GM12874 (cell line): ENCODE measurements around the gene MARCHF3.
A peak's percentile ranks its signal among the peaks of the same experiment; 100 is the strongest.

Source experiments
- CTCF ChIP-seq: IDR thresholded peaks from 2 replicates; pipeline ENCODE4 v1.5.1; 2011; ENCODE audit warnings: low read depth, mild to moderate bottlenecking, control low read depth, low read length, moderate library complexity; ENCODE audit not compliant: insufficient read depth

MARCHF3 gene

GRCh38 chr5:127030259-127031146, at the start of gene MARCHF3:
Gene MARCHF3 (minus strand): TSS chr5:127030558. CDS start chr5:126918171, 112,387 bp downstream.
- peak; percentile 21; the same call in 1 of the 2 replicates for TF ChIP-seq CTCF

GRCh38 chr5:127079994-127080491, 49.7 kb upstream of the MARCHF3 start:
- no peak for TF ChIP-seq CTCF

- TF ChIP-seq CTCF, result no peak
Measured at GRCh38 chr5:127077366-127077765, 47.0 kb upstream of the MARCHF3 start.

GRCh38 chr5:127076315-127077129, 46.2 kb upstream of the MARCHF3 start:
- no peak for TF ChIP-seq CTCF

- TF ChIP-seq CTCF, result no peak
Measured at GRCh38 chr5:127074466-127074865, 44.1 kb upstream of the MARCHF3 start.

GRCh38 chr5:127072861-127073846, 42.8 kb upstream of the MARCHF3 start, which contains the start of gene C5orf63:
Gene C5orf63 (minus strand): TSS chr5:127073502. CDS start chr5:127058995, 14,507 bp downstream.
- no peak for TF ChIP-seq CTCF
